SJCRH30 (cell line): ENCODE measurements around the gene HTD2. TPM values are rescaled to one million over a fixed set of nuclear protein-coding genes. Genes with fewer than 3 reads are reported as not detected.
"Not testable (repeated sequence)": the region's sequence is repeated elsewhere in the genome, so short reads cannot be mapped to it uniquely, and the experiment has no call there.

Experiments used
- DNase-seq, 2 experiments: peaks; one replicate each; pipeline ENCODE4 v3.0.0-alpha.2; 2015 to 2020
- H3K27ac ChIP-seq: fragments of 250-450 bp; sonication (Bioruptor Pico); 2 replicates; pipeline ENCODE4 v1.5.1; 2020; ENCODE audit warnings: mild to moderate bottlenecking, moderate library complexity
- H3K27me3 ChIP-seq: fragments of 250-450 bp; sonication (Bioruptor Pico); 2 replicates; pipeline ENCODE4 v1.5.1; 2020; ENCODE audit warnings: mild to moderate bottlenecking, moderate library complexity
- H3K36me3 ChIP-seq: fragments of 250-450 bp; sonication (Bioruptor Pico); 2 replicates; pipeline ENCODE4 v1.5.1; 2020; ENCODE audit warnings: mild to moderate bottlenecking, moderate library complexity
- H3K4me1 ChIP-seq: fragments of 250-450 bp; sonication (Bioruptor Pico); 2 replicates; pipeline ENCODE4 v1.5.1; 2020; ENCODE audit warnings: mild to moderate bottlenecking, moderate library complexity
- H3K4me3 ChIP-seq: fragments of 250-450 bp; sonication (Bioruptor Pico); 2 replicates; pipeline ENCODE4 v1.5.1; 2020; ENCODE audit warnings: mild to moderate bottlenecking, moderate library complexity
- H3K9me3 ChIP-seq: fragments of 250-450 bp; sonication (Bioruptor Pico); replicated peaks from 2 replicates; pipeline ENCODE4 v1.5.1; 2020; ENCODE audit warnings: mild to moderate bottlenecking, moderate library complexity
- total RNA-seq: library from RNA; depleted of rRNA; stranded (reverse); fragments of >200 nt; shearing (Covaris generic); gene quantifications from 2 replicates; pipeline ENCODE4 v1.2.3, GENCODE V29; 2014; rRNA removed

Gene HTD2
- 8.8 TPM in 2 replicates for total RNA-seq

GRCh38 chr3:58305882-58306711 is at the start of gene HTD2, which contains the start of gene RPP14:
HTD2 (plus strand) TSS chr3:58306520; CDS start chr3:58317614, 11,094 bp downstream.
RPP14 (plus strand) TSS chr3:58306245; CDS start chr3:58310330, 4,085 bp downstream.
- peak within 1 kb of the TSS; percentile 82 for H3K4me3 ChIP-seq
- DNase-seq = peak; percentile 93 to 95

GRCh38 chr3:58258392-58259055 is 47.8 kb upstream of the HTD2 start:
- Histone ChIP-seq H3K4me3 (no peak overlapping the region), H3K9me3 (no peaks in the 10 kb centered on the region), H3K27me3 (no peaks in the 10 kb centered on the region), H3K36me3 (no peaks in the 10 kb centered on the region), H3K4me1 (peaks cover 10% of the 10 kb centered on the region; the same call in 1 of the 2 replicates), H3K27ac (no peak overlapping the region)
- no peak for DNase-seq

More at GRCh38 chr3:58305882-58306711, at the start of gene HTD2, which contains the start of gene RPP14:
- H3K9me3 ChIP-seq = no peaks in the 10 kb centered on the region
- H3K27me3 ChIP-seq = no peaks in the 10 kb centered on the region
- H3K27ac ChIP-seq = peak within 1 kb of the TSS; percentile 93
- peaks cover 9% of the 10 kb centered on the region for H3K36me3 ChIP-seq
- H3K4me1 ChIP-seq = no peaks in the 10 kb centered on the region

GRCh38 chr3:58260261-58260731 is 46.0 kb upstream of the HTD2 start:
- Histone ChIP-seq H3K36me3 (no peaks in the 10 kb centered on the region), H3K9me3 (no peaks in the 10 kb centered on the region), H3K27ac (peak overlapping the region; percentile 23), H3K4me3 (no peak overlapping the region), H3K4me1 (peaks cover 10% of the 10 kb centered on the region; the same call in 1 of the 2 replicates), H3K27me3 (no peaks in the 10 kb centered on the region)
- peak; percentile 19 to 39 for DNase-seq

GRCh38 chr3:58260733-58261132 is 45.6 kb upstream of the HTD2 start:
- peak in 1 of 2 experiments; percentile 38 for DNase-seq
- Histone ChIP-seq H3K9me3 (no peaks in the 10 kb centered on the region), H3K4me1 (peaks cover 10% of the 10 kb centered on the region; the same call in 1 of the 2 replicates), H3K36me3 (no peaks in the 10 kb centered on the region), H3K27me3 (no peaks in the 10 kb centered on the region), H3K27ac (peak overlapping the region; percentile 23; the same call in 1 of the 2 replicates), H3K4me3 (no peak overlapping the region)

GRCh38 chr3:58261954-58262666 is 44.2 kb upstream of the HTD2 start:
- no peaks in the 10 kb centered on the region for H3K27me3 ChIP-seq
- H3K4me1 ChIP-seq = peaks cover 10% of the 10 kb centered on the region; the same call in 1 of the 2 replicates
- H3K36me3 ChIP-seq = no peaks in the 10 kb centered on the region

GRCh38 chr3:58266577-58266976 is 39.7 kb upstream of the HTD2 start:
- Histone ChIP-seq H3K27ac (no peak overlapping the region), H3K36me3 (no peaks in the 10 kb centered on the region), H3K4me1 (no peaks in the 10 kb centered on the region), H3K27me3 (no peaks in the 10 kb centered on the region), H3K9me3 (no peaks in the 10 kb centered on the region), H3K4me3 (no peak overlapping the region)
- no peak for DNase-seq

More at GRCh38 chr3:58261954-58262666, 44.2 kb upstream of the HTD2 start:
- Histone ChIP-seq H3K9me3 (no peaks in the 10 kb centered on the region), H3K4me3 (no peak overlapping the region), H3K27ac (no peak overlapping the region)
- DNase-seq = no peak

- not testable (repeated sequence) for H3K36me3 ChIP-seq, DNase-seq, H3K27me3 ChIP-seq, H3K4me3 ChIP-seq, H3K27ac ChIP-seq, H3K9me3 ChIP-seq, H3K4me1 ChIP-seq
These were observed 38.8 kb upstream of the HTD2 start for GRCh38 chr3:58267543-58267942.

GRCh38 chr3:58269356-58269755 is 37.0 kb upstream of the HTD2 start:
- no peak overlapping the region for H3K4me3 ChIP-seq
- DNase-seq = no peak
- no peaks in the 10 kb centered on the region for H3K4me1 ChIP-seq
- no peaks in the 10 kb centered on the region for H3K9me3 ChIP-seq
- H3K27ac ChIP-seq = no peak overlapping the region
- no peaks in the 10 kb centered on the region for H3K36me3 ChIP-seq
- no peaks in the 10 kb centered on the region for H3K27me3 ChIP-seq

- H3K27me3 ChIP-seq = no peaks in the 10 kb centered on the region
- no peak for DNase-seq
- no peaks in the 10 kb centered on the region for H3K9me3 ChIP-seq
- no peak overlapping the region for H3K27ac ChIP-seq
- no peaks in the 10 kb centered on the region for H3K36me3 ChIP-seq
- H3K4me1 ChIP-seq = no peaks in the 10 kb centered on the region
- no peak overlapping the region for H3K4me3 ChIP-seq
These were observed 35.8 kb upstream of the HTD2 start for GRCh38 chr3:58270485-58270884.

- no peaks in the 10 kb centered on the region for H3K36me3 ChIP-seq
- H3K27ac ChIP-seq = no peak overlapping the region
- DNase-seq = no peak
- H3K4me1 ChIP-seq = no peaks in the 10 kb centered on the region
- H3K4me3 ChIP-seq = no peak overlapping the region
- H3K27me3 ChIP-seq = no peaks in the 10 kb centered on the region
- no peaks in the 10 kb centered on the region for H3K9me3 ChIP-seq
These were observed 34.3 kb upstream of the HTD2 start for GRCh38 chr3:58271901-58272501.

GRCh38 chr3:58272891-58273290 is 33.4 kb upstream of the HTD2 start:
- no peak overlapping the region for H3K27ac ChIP-seq
- no peak for DNase-seq
- no peaks in the 10 kb centered on the region for H3K9me3 ChIP-seq
- no peaks in the 10 kb centered on the region for H3K4me1 ChIP-seq
- H3K4me3 ChIP-seq = no peak overlapping the region
- H3K36me3 ChIP-seq = no peaks in the 10 kb centered on the region
- no peaks in the 10 kb centered on the region for H3K27me3 ChIP-seq

- DNase-seq, H3K27me3 ChIP-seq, H3K4me3 ChIP-seq, H3K27ac ChIP-seq, H3K4me1 ChIP-seq, H3K36me3 ChIP-seq, H3K9me3 ChIP-seq: not testable (repeated sequence)
These were observed 33.0 kb upstream of the HTD2 start for GRCh38 chr3:58273362-58273761.

- no peak for DNase-seq
- Histone ChIP-seq H3K4me1 (no peaks in the 10 kb centered on the region), H3K36me3 (no peaks in the 10 kb centered on the region), H3K27me3 (no peaks in the 10 kb centered on the region), H3K27ac (no peak overlapping the region), H3K9me3 (no peaks in the 10 kb centered on the region), H3K4me3 (no peak overlapping the region)
These were observed 32.2 kb upstream of the HTD2 start for GRCh38 chr3:58274027-58274614.

- no peaks in the 10 kb centered on the region for H3K27me3 ChIP-seq
These were observed 25.3 kb upstream of the HTD2 start for GRCh38 chr3:58281069-58281468.

More at GRCh38 chr3:58281069-58281468, 25.3 kb upstream of the HTD2 start:
- no peak for DNase-seq
- no peak overlapping the region for H3K27ac ChIP-seq
- no peak overlapping the region for H3K4me3 ChIP-seq
- H3K36me3 ChIP-seq = no peaks in the 10 kb centered on the region
- H3K4me1 ChIP-seq = no peaks in the 10 kb centered on the region
- H3K9me3 ChIP-seq = no peaks in the 10 kb centered on the region
